ENCODE results near the gene MNAT1.
"Not testable (repeated sequence)": the region's sequence is repeated elsewhere in the genome, so short reads cannot be mapped to it uniquely, and the experiment has no call there.

Gene MNAT1

DNA sequence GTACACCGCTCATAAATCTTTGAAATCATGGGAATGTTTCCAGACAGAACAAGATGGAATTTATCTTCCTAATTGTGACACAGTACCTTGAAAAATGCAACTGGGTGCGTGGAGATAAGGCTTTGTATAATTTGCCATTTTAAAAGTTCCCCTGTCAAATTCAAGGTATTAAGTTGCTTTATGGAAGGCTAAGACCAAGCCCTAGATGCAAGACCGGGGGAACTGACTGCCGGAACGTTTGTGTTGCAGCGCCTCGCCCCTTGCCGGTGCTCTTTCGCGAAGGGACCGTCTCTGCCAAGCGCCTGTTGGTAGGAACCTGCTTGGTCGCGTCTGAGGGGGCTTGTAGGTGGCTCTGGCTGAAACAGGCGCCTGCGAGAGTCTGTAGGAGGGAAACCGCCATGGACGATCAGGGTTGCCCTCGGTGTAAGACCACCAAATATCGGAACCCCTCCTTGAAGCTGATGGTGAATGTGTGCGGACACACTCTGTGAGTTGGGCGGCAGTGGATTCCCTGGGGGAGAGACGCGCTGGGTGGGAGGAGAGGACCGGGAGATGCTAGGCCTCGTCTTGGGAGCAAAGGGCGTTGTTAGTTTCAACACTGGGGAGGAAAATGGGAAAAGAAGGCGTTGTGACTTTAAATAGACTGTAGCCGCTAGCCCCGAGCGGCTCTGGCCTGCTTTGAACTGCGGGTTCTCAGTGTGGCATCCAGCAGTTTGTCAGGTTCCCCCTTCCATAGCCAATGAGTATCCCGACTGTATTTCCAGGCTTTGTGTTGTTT lies at the start of gene MNAT1:
Gene MNAT1 (plus strand): TSS at position 297 of the 778 bp plus-strand sequence. CDS start 102 bp downstream, at position 399.
- peak; percentile 87 for DNase-seq

DNA sequence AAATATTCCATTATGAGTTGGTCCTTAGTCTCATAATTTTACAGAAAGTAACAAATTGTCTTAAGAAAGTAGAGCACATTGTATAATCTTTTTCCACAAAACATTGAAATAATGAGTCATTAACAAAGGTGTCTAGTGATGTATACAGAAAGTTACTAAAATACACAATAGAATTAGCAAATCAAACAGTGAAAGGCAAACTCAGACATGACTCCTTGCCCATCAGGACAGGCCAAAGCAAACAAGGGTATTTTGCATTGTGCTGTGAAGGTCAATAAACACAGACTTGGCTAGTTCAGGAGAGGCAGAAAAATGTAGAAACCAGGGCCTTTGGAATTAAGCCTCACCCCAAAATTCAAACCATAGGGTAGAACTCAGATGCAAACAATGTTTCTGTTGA lies 47.7 kb upstream of the MNAT1 start:
- DNase-seq = no peak

DNA sequence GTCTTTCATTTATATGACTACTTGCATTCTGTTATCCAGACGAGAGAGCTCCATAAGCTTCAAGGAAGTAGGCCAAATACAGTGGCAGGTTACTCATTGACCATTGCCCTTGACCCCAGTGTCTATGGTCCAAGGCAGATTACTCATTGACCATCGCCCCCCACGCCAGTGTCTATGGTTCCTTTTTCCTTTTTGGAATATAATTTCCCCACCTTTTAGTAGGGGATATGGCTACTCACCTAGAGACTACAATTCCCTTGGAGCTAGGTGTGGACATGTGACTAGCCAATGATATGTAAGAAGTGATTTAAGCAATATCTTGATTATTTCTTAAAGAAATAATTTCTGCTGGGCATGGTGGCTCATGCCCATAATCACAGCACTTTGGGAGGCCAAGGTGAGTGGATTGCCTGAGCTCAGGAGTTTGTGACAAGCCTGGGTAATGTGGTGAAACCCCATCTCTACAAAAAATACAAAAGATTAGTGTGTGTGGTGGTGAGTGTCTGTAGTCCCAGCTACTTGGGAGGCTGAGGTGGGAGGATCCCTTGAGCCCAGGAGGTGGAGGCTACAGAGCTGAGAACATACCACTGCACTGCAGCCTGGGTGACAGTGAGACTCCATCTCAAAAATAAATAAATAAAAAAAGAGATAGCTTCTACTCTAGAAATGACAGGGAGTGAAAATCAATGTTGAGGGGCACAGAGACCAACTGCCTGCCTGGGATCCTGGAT lies 43.0 kb upstream of the MNAT1 start:
- DNase-seq = no peak

- no peak for DNase-seq
Measured at GRCh38 chr14:60695327-60695726, 39.2 kb upstream of the MNAT1 start.

- DNase-seq = no peak
Measured at GRCh38 chr14:60700598-60700997, 34.0 kb upstream of the MNAT1 start.

DNA sequence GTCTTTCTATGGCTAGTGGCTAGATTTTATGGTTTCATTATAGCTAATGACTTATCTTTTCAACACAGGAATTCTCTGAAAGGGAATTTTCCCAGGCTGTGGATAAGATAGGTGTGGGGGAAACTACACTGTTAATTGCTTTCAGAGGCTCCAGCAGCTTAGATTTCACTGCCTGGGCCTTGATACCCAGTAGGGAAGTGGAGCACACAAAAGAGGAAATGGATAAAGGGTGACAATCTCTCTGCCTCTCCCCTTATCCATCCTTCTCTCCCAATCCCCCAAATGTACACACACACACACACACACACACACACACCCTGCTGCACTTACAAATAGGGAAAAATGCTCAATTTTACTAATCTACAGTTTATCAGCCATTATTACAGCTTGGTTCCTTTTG lies 29.5 kb upstream of the MNAT1 start:
- no peak for DNase-seq

GRCh38 chr14:60707858-60708257 lies 26.7 kb upstream of the MNAT1 start:
- DNase-seq = no peak

- DNase-seq = no peak
Measured at GRCh38 chr14:60710494-60710893, 24.1 kb upstream of the MNAT1 start.

DNA sequence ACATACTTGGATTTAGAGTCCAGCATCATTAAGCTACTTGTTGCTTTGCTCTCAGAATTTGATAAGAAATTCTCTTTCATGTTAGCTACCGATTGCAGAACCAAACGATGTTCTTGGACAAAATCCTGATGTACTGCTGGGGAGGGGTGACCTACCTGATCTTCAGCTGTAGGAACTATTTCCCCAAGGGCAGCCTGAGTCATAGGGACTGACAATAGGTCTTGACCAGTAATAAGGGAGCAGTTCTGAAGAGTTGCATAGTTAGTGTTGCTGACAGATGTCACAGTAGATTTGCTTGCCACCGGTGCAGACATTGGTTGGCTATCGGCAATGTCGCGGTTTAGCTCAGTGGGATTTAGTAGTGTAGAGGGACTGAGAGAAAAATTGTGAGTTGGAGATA lies 21.0 kb upstream of the MNAT1 start:
- DNase-seq = no peak

DNA sequence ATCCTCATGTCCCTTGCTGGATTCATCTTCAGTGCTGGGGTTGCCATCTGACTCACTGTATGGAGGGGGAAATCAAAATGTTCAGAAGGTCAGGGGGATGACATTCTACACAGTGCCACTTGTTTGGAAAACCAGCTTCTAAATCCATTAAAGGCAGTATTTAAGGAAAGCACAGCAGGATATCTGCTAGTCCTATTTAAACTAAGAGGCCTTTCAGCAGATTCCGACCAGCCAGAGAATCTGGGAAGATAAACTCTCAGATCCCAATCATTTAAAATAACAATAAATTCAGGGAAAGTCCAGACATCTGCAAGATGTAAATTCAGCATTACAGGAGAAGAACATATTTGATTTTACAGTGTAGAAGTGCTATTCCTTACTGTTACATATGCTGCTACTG lies 14.2 kb upstream of the MNAT1 start:
- no peak for DNase-seq

GRCh38 chr14:60720962-60721325 lies 13.6 kb upstream of the MNAT1 start:
- no peak for DNase-seq

DNA sequence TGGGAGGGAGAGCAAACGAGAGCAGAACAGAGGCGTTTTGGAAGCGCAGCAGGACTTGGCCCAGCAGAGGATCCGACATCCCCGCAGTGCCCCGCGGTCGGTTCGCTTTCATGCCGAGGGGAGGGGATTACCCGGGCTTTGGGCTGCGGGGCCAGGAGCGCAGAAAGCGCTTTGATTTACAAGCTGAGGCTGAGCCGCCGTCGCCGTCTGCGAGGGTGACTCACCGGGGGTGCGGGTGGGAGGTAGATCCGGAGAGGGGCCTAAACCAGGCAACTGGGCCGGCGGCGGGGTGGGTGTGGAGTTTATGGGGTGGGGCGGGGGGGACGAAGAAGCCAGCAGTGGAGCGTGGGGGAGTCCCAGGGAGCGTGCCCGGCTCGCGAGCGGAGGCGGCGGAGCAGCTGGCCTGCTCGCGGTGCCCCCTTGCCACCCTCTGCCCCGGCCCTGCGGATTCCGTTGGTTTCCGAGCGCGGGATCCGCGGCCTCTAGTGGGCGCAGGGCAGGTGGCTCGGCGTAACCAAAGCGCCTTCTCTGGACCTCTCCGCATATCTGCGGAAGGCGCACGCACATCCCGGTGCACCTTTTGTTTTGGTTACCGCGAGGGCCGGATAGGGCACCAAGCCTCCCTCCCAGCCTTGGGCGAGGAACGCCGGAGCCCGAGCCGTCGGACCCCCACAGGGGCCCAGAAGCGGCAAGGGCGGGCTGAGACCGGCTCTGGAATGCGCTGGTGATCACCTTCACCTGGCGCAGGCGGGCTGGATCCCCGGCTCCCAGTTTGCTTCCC lies 13.0 kb upstream of the MNAT1 start:
- DNase-seq = no peak

- no peak for DNase-seq
Measured at GRCh38 chr14:60722107-60722356, 12.5 kb upstream of the MNAT1 start.

- no peak for DNase-seq
Measured at GRCh38 chr14:60722357-60723115, 12.0 kb upstream of the MNAT1 start.

- peak; percentile 10 for DNase-seq
Measured at GRCh38 chr14:60723116-60723906, 11.2 kb upstream of the MNAT1 start.

DNA sequence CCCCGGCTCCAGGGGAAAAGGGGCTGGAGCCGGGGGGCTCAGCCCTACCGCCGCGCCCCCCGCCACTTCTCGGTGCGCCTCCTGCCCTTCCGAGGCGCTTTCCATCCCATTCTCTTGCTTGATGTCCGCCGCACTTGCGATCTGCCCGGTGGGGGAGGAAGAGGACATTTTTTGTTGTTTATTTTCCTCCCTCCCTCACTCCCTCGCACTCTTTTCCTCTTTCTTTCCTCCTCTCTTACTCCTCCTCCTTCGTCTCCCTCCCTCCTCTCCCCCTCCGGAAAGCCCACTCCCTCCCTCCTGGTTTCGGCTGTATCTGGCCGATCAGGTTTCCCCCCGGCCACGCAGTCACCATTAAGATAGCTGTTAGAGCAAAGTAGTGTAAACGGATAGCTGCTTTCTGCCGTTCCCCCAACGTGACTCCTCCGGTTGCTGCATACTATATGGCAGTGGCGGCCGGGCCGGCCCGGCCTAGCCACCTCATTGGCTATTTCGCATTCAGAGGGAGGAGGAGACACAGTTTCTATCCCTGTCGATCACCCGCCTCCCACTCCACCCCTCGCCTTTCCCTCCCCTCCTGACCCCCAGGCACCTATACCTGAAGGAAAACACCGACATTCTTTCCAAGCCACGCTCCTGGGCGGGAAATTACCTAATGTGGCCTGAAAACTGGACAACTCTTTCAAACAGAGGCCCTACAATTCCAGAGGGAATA lies 10.5 kb upstream of the MNAT1 start, which contains the start of gene SIX4:
Gene SIX4 (minus strand): TSS at position 445 of the 712 bp plus-strand sequence. CDS start 277 bp downstream, at position 168.
- DNase-seq = peak; percentile 44

- not testable (repeated sequence) for DNase-seq
Measured at GRCh38 chr14:60731291-60731690, 3.3 kb upstream of the MNAT1 start.

- no peak for DNase-seq
Measured at GRCh38 chr14:60732840-60733483, 1.6 kb upstream of the MNAT1 start.

- DNase-seq = no peak
Measured at GRCh38 chr14:60735416-60735815, 855 bp downstream of the MNAT1 start.

DNA sequence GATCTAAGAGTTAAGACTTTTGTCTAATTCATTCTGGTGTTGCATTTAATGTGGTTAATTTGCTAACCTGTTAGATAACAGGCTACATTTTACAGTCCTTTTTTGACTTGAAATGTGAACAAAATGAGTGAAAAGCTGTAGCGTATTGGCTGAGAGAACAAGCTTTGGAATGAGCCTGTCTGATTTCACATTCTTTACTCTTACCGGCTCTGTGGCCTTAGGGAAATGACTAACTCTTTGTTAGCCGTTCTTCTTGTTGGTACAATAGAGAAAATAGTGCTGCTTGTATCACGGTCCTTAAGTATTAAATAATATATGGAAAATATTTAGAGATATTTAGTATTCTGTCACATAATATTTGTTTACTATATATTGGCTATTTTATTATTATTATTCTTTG lies 1.9 kb downstream of the MNAT1 start:
- peak; percentile 0 for DNase-seq

All from midbrain (tissue), 1 donor.